Right atrium auricular region (tissue), 2 donors: Measurements from ENCODE around the gene SLC39A3. TPM values are rescaled to one million over a fixed set of nuclear protein-coding genes. Genes with fewer than 3 reads are reported as not detected.

Source experiments
- DNase-seq: peaks from one replicate; pipeline ENCODE4 v3.0.0-alpha.2; 2019; ENCODE audit warnings: low spot score
- H3K27ac ChIP-seq, 2 donors: fragments of 200-600 bp; sonication (generic); 1 replicate in 1 of 2; 2 replicates in 1 of 2; pipeline ENCODE4 v1.5.1; 2016 to 2019
- H3K27me3 ChIP-seq, 2 donors: fragments of 200-600 bp; sonication (generic); one replicate each; pipeline versions ENCODE4 v1.5.1 to v1.6.0; 2017 to 2019
- H3K36me3 ChIP-seq: fragments of 200-600 bp; sonication (generic); one replicate; pipeline ENCODE4 v1.5.1; 2016
- H3K4me1 ChIP-seq, 2 donors: fragments of 200-600 bp; sonication (generic); one replicate each; pipeline versions ENCODE4 v1.5.1 to v1.6.0; 2017 to 2019
- H3K4me3 ChIP-seq, 2 donors: fragments of 200-600 bp; sonication (generic); 1 replicate in 1 of 2; 2 replicates in 1 of 2; pipeline ENCODE4 v1.5.1; 2017 to 2019; ENCODE audit warnings: mild to moderate bottlenecking in 1 of 2, moderate library complexity in 1 of 2
- H3K9me3 ChIP-seq, 2 donors: fragments of 200-600 bp; sonication (generic); one replicate each; pipeline ENCODE4 v1.5.1; 2019
- total RNA-seq, 2 donors: library from RNA; depleted of rRNA; stranded (reverse); fragments of >200 nt; gene quantifications; one replicate each; pipeline ENCODE4 v1.1.0, GENCODE V29; 2016
- TF ChIP-seq, protein P1 (sequence below), 2 donors: fragments of 200-600 bp; sonication (generic); IDR thresholded peaks; one replicate each; pipeline ENCODE4 v1.5.1; 2019; ENCODE audit warnings: antibody characterized with exemption in 2 of 2

Gene SLC39A3
- total RNA-seq, 2 donors from 2014 or later = 22.9 to 38.0 TPM

GRCh38 chr19:2756477-2756876 lies 16.7 kb upstream of the SLC39A3 start:
- Histone ChIP-seq H3K4me3 (no peak overlapping the region), H3K4me1 (no peaks in the 10 kb centered on the region), H3K27me3 (no peaks in the 10 kb centered on the region), H3K9me3 (no peaks in the 10 kb centered on the region), H3K36me3 (peaks cover 63% of the 10 kb centered on the region), H3K27ac (no peak overlapping the region)
- TF ChIP-seq, protein P1, sequence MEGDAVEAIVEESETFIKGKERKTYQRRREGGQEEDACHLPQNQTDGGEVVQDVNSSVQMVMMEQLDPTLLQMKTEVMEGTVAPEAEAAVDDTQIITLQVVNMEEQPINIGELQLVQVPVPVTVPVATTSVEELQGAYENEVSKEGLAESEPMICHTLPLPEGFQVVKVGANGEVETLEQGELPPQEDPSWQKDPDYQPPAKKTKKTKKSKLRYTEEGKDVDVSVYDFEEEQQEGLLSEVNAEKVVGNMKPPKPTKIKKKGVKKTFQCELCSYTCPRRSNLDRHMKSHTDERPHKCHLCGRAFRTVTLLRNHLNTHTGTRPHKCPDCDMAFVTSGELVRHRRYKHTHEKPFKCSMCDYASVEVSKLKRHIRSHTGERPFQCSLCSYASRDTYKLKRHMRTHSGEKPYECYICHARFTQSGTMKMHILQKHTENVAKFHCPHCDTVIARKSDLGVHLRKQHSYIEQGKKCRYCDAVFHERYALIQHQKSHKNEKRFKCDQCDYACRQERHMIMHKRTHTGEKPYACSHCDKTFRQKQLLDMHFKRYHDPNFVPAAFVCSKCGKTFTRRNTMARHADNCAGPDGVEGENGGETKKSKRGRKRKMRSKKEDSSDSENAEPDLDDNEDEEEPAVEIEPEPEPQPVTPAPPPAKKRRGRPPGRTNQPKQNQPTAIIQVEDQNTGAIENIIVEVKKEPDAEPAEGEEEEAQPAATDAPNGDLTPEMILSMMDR (IDR thresholded peaks at IDR 0.05) = no peak
- no peak for DNase-seq

DNA sequence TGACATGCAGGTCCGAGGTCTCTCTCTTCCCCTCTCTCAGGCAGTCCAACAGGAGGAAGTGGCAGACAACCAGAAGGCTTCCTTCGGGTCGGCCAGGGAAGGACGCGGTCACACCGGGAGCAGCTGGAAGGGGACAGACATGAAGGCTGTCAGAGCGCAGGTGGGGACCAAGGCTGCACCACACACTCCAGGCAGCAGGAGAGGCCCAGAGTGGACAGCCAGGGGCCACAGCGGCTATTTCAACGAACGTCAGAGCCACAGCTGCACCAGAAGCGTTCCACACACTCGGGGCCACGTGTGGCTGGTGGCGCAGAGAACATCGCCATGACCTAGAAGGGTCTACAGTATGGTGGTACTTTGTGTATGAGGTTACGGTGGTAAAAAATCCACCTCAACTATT lies 16.0 kb upstream of the SLC39A3 start:
- no peak for DNase-seq
- no peaks in the 10 kb centered on the region for H3K4me1 ChIP-seq
- no peak overlapping the region for H3K27ac ChIP-seq
- TF ChIP-seq, protein P1 (IDR thresholded peaks at IDR 0.05) = no peak
- H3K27me3 ChIP-seq = no peaks in the 10 kb centered on the region
- H3K9me3 ChIP-seq = no peaks in the 10 kb centered on the region
- H3K4me3 ChIP-seq = no peak overlapping the region
- peaks cover 57% of the 10 kb centered on the region for H3K36me3 ChIP-seq

- Histone ChIP-seq H3K27ac (no peak overlapping the region), H3K4me3 (no peak overlapping the region), H3K9me3 (no peaks in the 10 kb centered on the region), H3K4me1 (no peaks in the 10 kb centered on the region), H3K36me3 (peaks cover 53% of the 10 kb centered on the region), H3K27me3 (no peaks in the 10 kb centered on the region)
- TF ChIP-seq, protein P1 (IDR thresholded peaks at IDR 0.05) = no peak
- no peak for DNase-seq
Measured at GRCh38 chr19:2755448-2755705, 15.6 kb upstream of the SLC39A3 start.

DNA sequence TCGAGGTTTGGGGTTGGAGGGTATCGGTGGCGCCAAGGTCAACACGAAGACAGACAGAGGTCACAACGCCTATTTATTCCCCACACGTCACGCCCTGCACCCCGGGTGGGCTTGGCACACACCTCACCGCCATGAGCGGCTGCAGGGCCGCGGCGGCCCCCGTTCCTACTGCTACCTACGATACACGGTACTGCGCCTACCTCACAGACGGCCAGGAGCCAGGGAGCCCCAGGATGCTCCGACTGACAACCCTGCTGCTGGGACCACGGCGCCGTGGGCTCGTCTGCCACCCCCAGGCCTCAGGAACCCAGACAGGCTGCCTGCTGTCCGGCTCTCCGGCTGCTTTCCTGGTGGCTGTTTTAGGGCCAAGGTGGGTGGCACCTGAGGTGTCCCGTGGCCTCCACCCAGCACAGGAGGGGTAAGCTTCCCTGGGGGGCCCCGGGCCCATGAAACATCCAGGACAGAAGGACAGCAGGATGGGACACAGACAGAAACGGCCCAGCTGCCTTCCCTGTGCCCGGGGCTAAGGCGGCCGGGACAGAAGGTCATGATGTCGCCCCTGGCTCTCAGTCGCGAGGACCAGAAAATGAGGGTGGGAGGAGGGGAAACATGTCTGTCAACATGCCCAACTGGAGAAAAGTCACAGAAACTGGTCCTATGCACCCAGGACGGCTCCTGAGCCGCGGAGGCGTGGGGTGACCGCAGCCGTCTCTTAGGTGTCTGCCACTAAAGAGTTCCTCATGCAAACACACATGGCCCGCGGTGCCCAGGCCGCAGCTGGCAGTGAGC lies 15.0 kb upstream of the SLC39A3 start:
- TF ChIP-seq, protein P1 (IDR thresholded peaks at IDR 0.05) = no peak

DNA sequence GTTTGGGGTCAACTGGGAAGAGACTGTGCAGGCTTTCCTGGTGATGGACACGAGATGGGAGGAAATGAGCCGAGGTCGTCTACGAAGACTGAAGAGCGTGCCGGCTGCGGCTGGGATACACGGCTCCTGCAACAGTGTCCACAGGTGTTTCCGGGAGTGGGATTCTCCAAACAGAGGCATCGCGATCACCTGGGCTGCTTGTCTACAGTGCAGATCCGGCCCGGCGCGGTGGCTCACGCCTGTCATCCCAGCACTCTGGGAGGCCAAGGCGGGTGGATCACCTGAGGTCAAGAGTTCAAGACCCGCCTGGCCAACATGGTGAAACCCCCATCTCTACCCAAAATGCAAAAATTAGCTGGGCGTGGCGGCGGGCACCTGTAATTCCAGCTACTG lies 11.6 kb upstream of the SLC39A3 start:
- Histone ChIP-seq H3K4me3 (no peak overlapping the region), H3K36me3 (peaks cover 23% of the 10 kb centered on the region), H3K9me3 (no peaks in the 10 kb centered on the region), H3K4me1 (peaks cover 0 to 7% of the 10 kb centered on the region in 2 donors), H3K27me3 (no peaks in the 10 kb centered on the region), H3K27ac (no peak overlapping the region)
- TF ChIP-seq, protein P1 (IDR thresholded peaks at IDR 0.05) = no peak
- DNase-seq = no peak

More for the DNA sequence above, 15.0 kb upstream of the SLC39A3 start:
- no peaks in the 10 kb centered on the region for H3K9me3 ChIP-seq
- no peaks in the 10 kb centered on the region for H3K27me3 ChIP-seq
- DNase-seq = no peak
- H3K4me3 ChIP-seq = no peak overlapping the region
- H3K36me3 ChIP-seq = peaks cover 50% of the 10 kb centered on the region
- no peaks in the 10 kb centered on the region for H3K4me1 ChIP-seq
- no peak overlapping the region for H3K27ac ChIP-seq
